ENCODE measurements around the gene NOD2.

GRCh38 chr16:50717091-50717490, 23.7 kb downstream of the NOD2 start:
- TF ChIP-seq CTCF (IDR thresholded peaks at IDR 0.05; ENCODE audit: insufficient read depth, low read depth, low read length) (no peak), EZH2 (IDR thresholded peaks at IDR 0.05; ENCODE audit: insufficient read depth, low read length) (no peak)

Measured in astrocyte (in vitro differentiated cells and primary cell).